HG03159 (cell line): ENCODE measurements around the gene PRKCQ.

ENCODE experiments used
- ATAC-seq: cut with Tn5 transposase; IDR thresholded peaks from one replicate; pipeline ENCODE4 v1.9.1; 2021; ENCODE audit warnings: mild to moderate bottlenecking, moderate library complexity; ENCODE audit not compliant: unreplicated experiment

The PRKCQ gene

DNA sequence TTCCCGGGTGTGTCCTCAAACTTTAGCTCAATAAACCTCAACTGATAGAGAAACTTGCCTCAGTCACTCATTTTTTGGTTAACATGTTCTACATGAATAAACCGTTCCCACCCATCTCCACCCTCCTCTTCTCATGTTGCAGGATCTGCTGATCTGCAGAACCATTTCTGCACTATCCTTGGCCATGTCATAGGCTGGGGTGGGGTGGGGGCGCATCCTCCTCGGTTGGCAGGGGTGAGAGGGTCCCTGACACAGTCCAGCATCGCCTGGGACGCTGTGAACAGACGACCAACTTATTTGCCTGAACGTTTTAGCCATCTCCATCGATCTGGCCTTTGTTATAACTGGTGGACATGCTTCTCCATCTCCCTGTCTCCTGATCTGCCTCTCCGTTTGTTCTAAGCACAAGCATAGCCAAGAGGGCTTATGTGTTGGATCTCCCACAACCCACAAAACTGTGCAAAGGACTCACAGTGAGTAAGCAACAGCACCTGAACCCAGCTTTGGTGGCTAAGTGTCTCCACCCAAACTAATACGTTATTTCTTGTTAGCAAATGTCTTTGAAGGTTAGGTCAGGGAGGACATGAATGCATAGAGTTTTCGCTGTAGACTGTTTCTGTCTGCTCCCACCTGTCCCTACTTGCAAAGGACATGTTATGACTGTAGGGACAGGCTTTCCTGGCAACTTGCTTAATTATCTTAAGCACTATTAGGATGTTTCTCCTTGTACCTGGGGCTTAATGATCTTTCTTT lies 51.7 kb downstream of the PRKCQ start:
- no peak for ATAC-seq

DNA sequence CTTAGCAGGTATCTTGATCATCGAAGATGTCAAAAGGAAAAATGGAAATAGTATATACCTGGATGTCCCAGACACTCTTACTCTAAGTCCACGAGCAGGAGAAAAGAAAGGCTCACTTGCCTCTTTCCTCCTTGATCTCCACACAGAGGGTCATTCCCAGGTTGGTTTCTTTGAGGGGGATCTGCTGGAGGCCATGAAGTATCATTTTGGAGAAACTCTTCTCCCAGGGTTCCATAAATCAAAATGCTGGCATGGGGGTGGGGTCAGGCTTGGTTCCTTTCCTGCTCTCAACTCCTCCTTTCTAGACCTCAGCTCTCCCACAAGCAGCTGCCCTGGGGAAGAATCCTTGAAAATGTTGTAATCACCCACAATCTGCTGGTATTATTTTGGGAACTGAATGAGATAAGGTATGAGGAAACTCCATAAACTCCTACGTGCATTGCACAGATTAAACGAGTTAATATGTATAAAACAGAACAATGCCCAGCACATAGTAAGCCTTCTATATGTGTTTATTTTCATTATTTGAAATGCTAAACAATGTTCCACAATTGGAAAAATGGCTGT lies 54.4 kb downstream of the PRKCQ start:
- ATAC-seq = no peak

DNA sequence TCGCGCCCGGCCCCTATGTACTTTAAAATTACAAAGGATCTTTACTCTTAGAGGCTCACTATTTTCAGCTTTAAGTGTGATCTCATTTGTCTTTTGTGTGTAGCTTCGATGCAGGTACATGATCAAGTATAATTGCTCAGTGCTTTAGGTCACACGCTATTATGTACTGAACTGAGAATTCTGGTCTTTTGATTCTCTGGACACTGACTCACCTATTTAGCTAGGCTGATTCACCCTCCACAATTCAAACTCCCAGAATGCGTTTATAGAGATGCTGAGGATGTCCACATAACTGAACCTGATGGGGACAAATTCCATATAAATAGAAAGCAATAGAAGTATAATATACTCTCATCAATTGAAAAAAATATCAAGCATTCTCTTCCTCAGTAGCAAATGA lies 57.8 kb downstream of the PRKCQ start:
- no peak for ATAC-seq

DNA sequence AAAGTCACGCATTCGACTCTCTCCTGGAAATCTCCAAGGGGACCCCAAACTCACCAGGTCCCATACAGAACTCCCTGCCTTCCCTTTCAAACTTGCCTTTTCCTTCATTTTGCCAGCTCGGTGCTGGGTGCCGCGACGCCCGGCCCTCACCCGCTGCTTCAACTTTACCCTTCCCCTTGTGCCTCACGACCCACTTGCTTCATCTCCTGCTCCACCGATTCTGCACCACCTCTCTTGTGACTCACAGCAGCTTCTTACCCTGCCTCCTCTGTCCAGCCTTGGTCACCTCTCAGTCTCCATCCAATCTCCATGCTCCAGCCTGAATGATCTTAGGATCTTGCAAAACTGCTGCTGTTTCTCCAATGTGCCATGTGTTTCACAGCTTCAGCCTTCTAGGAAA lies 59.9 kb downstream of the PRKCQ start:
- ATAC-seq = no peak

- ATAC-seq = no peak
These were observed 61.2 kb downstream of the PRKCQ start for GRCh38 chr10:6518791-6519429.

GRCh38 chr10:6516929-6517284 lies 63.2 kb downstream of the PRKCQ start:
- ATAC-seq = no peak

DNA sequence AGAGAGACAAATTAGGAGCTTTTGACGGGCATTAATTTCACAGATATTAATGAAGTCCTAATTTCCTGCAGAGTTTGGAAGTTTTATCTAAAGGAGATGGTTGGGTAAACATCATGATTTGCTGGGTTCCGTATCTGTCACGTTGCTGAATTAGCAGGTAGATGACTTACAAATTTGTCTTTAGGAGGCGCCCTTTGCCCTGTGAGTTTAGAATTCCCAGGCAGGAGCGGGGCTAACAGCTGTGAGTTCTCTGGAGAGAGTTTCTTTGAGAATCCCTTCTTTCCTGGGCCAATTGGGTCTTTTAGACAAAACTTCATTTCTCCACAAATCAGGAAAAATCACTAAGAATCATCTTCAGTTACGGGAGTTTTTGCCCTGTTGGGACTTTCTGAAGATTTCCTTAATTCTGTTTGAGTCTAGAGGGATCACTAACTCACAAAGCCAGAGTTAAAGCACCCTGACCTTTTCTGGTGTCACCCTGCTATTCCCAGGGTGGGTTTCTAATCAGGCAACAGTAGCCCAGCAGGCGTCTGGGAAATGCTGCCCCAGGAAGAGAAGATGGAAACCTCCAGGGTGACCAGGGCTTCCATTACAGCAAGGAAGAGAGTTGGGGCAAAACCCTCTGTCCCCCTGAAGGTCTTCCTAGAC lies 63.7 kb downstream of the PRKCQ start:
- no peak for ATAC-seq

- no peak for ATAC-seq
These were observed 65.0 kb downstream of the PRKCQ start for GRCh38 chr10:6514844-6515780.

DNA sequence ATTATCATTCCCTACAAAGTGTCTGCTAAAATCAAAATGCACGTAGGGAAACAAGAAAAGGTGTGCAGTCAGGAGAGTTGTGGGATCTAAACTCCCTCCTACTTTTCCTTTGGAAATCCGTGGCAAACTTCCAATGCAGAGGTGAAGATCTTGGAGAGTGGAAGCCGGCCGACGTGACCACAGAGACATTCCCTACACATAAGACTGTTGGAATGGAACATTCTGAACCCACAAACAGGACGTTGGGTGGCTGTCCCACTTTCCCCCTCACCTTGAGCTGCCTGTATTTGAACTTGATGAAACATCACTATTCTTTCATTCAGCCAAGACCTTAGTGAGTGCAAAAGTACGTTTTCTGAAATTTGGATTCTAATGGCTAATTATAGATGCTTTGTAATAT lies 65.9 kb downstream of the PRKCQ start:
- no peak for ATAC-seq

- ATAC-seq = no peak
These were observed 66.6 kb downstream of the PRKCQ start for GRCh38 chr10:6513476-6513875.

DNA sequence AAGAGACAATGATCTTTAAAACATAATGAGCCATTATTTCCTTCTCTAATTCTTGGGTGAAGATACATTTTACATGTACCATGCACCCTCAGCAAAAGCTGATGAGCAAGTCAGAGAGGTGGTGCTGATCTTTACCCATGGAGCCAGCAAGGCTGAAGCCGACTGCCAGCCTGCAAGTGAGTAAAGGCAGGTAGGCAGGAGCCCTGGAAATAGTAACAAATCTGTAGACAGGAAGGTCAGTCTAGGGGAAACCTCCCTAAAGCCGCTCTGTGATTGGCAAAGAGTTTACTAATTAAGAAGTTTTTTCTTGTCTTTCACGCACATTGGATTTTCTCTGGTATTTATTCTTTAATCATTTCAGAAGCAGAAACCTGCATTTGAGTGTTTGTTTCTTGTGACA lies 67.9 kb downstream of the PRKCQ start:
- no peak for ATAC-seq

DNA sequence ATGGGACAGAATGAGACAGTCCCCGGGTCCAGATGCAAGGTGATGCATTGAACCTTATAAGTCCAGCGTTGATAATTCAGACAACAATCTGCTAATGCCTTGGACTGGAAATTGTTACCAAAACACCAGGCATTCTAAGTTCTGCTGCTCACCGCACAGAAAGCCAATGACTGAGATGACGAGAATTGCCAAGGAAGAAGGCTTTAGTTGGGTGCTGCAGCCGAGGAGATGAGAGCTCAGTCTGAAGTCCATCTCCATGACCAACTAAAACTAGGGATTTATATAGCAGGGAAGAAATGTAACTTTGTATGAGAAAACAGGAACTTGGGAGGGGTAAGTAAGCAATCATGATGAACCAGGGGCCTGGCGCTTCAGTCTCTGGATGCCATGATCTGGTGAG lies 68.7 kb downstream of the PRKCQ start:
- no peak for ATAC-seq

GRCh38 chr10:6507311-6507710 lies 72.8 kb downstream of the PRKCQ start:
- peak; percentile 84 for ATAC-seq

GRCh38 chr10:6505300-6505699 lies 74.8 kb downstream of the PRKCQ start:
- ATAC-seq = no peak

DNA sequence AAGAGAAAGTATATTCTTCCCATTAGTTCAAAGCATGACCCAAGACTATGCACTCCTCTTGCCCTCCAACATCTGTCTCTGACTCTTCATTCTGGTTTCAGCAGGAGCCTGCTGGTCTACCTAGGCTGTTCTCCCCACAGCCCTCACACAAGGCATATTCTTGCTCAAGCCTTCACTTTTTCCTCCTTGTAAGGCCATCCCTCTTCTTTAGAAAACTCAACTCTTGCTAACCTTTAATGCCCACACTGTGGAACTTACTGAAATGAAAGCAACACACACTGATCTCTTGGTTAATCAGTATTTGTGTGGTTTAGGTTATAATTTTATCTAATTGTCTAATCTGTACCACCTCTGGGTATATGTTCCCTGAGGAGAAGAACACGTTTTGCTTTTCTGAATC lies 75.8 kb downstream of the PRKCQ start:
- ATAC-seq = no peak

DNA sequence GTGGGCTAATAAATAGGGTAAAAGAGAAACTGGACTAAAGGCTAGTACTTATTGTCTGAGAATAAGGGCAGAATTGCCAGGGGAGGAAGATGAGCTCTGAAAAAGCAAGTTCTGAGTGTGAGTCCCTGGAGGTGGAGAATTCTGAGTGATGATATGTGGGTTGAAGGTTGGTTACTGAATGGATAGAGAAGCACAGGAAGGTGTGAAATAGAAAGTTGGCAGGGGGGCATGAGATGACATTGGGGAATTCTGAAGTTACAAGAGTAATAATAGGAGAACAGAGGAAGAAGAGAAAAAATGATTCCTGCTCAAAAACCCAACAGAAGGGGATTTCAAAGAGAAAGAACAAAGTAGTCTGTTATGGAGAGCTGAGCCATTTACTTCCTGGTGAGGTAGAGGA lies 76.9 kb downstream of the PRKCQ start:
- no peak for ATAC-seq

GRCh38 chr10:6501931-6502330 lies 78.1 kb downstream of the PRKCQ start:
- no peak for ATAC-seq

DNA sequence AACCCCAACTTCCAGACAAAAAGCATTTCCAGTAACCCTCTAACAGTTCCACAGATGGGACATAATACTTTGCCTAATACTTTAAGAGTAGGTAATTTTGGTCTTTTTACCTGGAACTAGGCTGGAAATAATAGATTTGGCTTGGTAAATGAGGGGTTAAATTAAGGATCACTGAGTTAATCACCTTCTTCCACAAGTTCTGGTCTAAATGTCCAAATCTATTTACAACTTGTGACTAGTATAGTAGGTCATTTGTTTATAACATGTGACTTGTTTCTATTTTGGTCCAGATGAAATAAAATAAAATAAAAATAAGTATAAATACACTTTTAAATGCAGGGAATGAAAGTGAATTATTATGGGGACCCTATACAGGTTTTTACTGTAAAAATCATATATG lies 80.1 kb downstream of the PRKCQ start:
- no peak for ATAC-seq

DNA sequence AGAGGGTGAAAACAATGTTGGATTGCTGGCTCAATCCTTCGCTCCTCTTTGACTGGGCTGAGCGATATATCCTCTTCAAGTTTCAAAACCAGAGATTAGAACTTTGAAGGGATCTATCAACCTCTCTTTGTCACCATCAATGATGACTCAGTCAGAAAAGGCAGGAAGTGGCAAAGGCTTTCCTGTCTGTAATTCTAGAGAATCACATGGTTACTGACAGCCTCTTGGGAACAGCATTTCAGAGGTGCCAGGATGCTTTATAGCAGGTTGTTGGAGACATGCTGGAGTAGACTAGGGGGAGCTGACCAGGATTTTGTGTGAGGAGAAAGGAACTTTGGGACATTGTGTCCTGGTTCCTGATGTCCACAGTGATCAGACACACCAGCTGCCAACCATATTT lies 81.3 kb downstream of the PRKCQ start:
- no peak for ATAC-seq

DNA sequence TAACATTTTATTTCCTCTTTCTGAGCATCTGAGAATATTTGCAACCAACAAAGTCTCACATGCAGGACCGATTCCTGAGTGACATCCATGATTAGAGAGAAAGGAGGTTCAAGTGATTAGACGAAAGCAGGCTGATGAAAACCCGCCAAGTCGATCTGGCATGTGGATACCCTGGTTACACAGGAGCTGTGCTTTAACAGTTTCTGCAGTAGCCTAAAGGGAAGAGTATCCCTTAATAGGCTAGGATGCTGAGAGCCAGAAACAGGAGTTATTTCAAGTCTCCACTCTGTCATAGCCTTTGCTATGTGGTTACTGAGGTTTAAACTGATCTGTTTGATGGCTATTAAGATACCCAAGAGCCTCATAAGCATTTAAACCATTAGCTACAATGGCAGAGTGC lies 82.5 kb downstream of the PRKCQ start:
- no peak for ATAC-seq
